ENCODE data around the gene ESYT2. TPM values are rescaled to one million over a fixed set of nuclear protein-coding genes. Genes with fewer than 3 reads are reported as not detected.

The ESYT2 gene
- total and polyA plus RNA-seq, 2 donors (not counting 1 experiment from before 2014, with no cell fraction given), result 66.0 to 93.0 TPM

GRCh38 chr7:158706710-158707590 is 122.4 kb downstream of the ESYT2 start:
- H3K9me3 ChIP-seq (ENCODE audit: control insufficient read depth, insufficient read depth, low read depth, low read length), result no peaks in the 10 kb centered on the region
- no peak overlapping the region for H2AFZ ChIP-seq (ENCODE audit: low read length)
- H3K27me3 ChIP-seq (ENCODE audit: control insufficient read depth, insufficient read depth, low read length), result no peaks in the 10 kb centered on the region
- TF ChIP-seq, protein P1, sequence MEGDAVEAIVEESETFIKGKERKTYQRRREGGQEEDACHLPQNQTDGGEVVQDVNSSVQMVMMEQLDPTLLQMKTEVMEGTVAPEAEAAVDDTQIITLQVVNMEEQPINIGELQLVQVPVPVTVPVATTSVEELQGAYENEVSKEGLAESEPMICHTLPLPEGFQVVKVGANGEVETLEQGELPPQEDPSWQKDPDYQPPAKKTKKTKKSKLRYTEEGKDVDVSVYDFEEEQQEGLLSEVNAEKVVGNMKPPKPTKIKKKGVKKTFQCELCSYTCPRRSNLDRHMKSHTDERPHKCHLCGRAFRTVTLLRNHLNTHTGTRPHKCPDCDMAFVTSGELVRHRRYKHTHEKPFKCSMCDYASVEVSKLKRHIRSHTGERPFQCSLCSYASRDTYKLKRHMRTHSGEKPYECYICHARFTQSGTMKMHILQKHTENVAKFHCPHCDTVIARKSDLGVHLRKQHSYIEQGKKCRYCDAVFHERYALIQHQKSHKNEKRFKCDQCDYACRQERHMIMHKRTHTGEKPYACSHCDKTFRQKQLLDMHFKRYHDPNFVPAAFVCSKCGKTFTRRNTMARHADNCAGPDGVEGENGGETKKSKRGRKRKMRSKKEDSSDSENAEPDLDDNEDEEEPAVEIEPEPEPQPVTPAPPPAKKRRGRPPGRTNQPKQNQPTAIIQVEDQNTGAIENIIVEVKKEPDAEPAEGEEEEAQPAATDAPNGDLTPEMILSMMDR (conservative IDR thresholded peaks at IDR 0.05 in 1 of 2, IDR thresholded peaks at IDR 0.05 in 1 of 2; ENCODE audit: low read depth in 1 of 2, low read length in 2 of 2), result no peak
- no peak for TF ChIP-seq EZH2 (IDR thresholded peaks at IDR 0.05; ENCODE audit: low read length, missing control alignments)
- H3K4me3 ChIP-seq (replicated peaks in 1 of 4; ENCODE audit: control extremely low read depth in 1 of 4, insufficient read depth in 1 of 4, low read depth in 3 of 4, low read length in 4 of 4), result no peak overlapping the region
- no peaks in the 10 kb centered on the region for H3K36me3 ChIP-seq (ENCODE audit: control insufficient read depth, insufficient read depth, low read length)
- H3K27ac ChIP-seq (ENCODE audit: insufficient read depth, low read length), result no peak overlapping the region
- H3K4me1 ChIP-seq (ENCODE audit: control insufficient read depth, extremely low read depth, insufficient read depth, low read length), result peaks cover 5% of the 10 kb centered on the region
- no peak overlapping the region for H3K9ac ChIP-seq (ENCODE audit: insufficient read depth, low read length)
- H3K4me2 ChIP-seq (ENCODE audit: extremely low read depth, insufficient read depth, low read length), result no peak overlapping the region
- H3K79me2 ChIP-seq (ENCODE audit: control insufficient read depth, insufficient read depth, low read length), result peaks cover 26% of the 10 kb centered on the region
- H4K20me1 ChIP-seq (ENCODE audit: control insufficient read depth, extremely low read depth, insufficient read depth, low read length), result no peaks in the 10 kb centered on the region
- DNase-seq (ENCODE audit: low read depth in 2 of 2), result no peak

- no peak for TF ChIP-seq EZH2 (IDR thresholded peaks at IDR 0.05; ENCODE audit: low read length, missing control alignments)
- TF ChIP-seq, protein P1 (conservative IDR thresholded peaks at IDR 0.05 in 1 of 2, IDR thresholded peaks at IDR 0.05 in 1 of 2; ENCODE audit: low read depth in 1 of 2, low read length in 2 of 2), result no peak
- no peaks in the 10 kb centered on the region for H3K27me3 ChIP-seq (ENCODE audit: control insufficient read depth, insufficient read depth, low read length)
- H3K9me3 ChIP-seq (ENCODE audit: control insufficient read depth, insufficient read depth, low read depth, low read length), result no peaks in the 10 kb centered on the region
- peaks cover 5% of the 10 kb centered on the region for H3K4me1 ChIP-seq (ENCODE audit: control insufficient read depth, extremely low read depth, insufficient read depth, low read length)
- no peak overlapping the region for H3K27ac ChIP-seq (ENCODE audit: insufficient read depth, low read length)
- no peak overlapping the region for H3K9ac ChIP-seq (ENCODE audit: insufficient read depth, low read length)
- H3K4me2 ChIP-seq (ENCODE audit: extremely low read depth, insufficient read depth, low read length), result no peak overlapping the region
- H2AFZ ChIP-seq (ENCODE audit: low read length), result no peak overlapping the region
- no peaks in the 10 kb centered on the region for H3K36me3 ChIP-seq (ENCODE audit: control insufficient read depth, insufficient read depth, low read length)
- no peaks in the 10 kb centered on the region for H4K20me1 ChIP-seq (ENCODE audit: control insufficient read depth, extremely low read depth, insufficient read depth, low read length)
- no peak overlapping the region for H3K4me3 ChIP-seq (replicated peaks in 1 of 4; ENCODE audit: control extremely low read depth in 1 of 4, insufficient read depth in 1 of 4, low read depth in 3 of 4, low read length in 4 of 4)
- no peak for DNase-seq (ENCODE audit: low read depth in 2 of 2)
- peaks cover 33% of the 10 kb centered on the region for H3K79me2 ChIP-seq (ENCODE audit: control insufficient read depth, insufficient read depth, low read length)
Observed at GRCh38 chr7:158706273-158706704, 123.0 kb downstream of the ESYT2 start.

DNA sequence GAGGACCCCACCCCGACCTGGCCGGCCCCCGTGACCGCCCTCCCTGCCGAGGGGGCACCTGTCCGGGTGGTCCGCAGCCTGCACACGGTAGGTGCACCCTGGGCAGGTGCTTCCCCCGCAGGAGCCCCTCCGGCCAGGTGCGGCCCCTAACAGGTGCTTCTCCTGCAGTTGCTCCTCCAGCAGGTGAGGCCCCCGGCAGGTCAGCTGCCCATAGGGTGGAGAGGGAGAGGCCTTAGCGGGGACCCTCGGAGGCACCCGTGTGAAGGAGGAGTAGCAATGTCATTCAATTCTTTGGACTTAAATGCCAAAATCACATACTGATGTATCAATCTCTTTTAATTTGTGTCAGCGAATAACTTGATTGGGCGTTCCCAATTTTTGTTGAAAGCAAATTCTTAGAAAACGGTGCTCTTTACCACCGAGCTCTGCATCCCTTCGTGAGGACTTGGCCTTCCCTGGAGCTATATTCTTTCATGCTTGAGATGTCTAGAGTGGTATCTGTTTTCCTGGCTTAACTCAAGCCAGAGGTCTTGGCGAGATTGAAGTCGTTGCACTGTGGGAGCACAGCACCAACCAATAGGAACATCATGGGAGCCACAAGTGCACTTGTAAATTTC is 124.0 kb downstream of the ESYT2 start:
- Histone ChIP-seq H3K4me3 (replicated peaks in 1 of 4; ENCODE audit: control extremely low read depth in 1 of 4, insufficient read depth in 1 of 4, low read depth in 3 of 4, low read length in 4 of 4) (peak overlapping the region; percentile 71 to 90 (median 81)), H3K79me2 (ENCODE audit: control insufficient read depth, insufficient read depth, low read length) (peaks cover 42% of the 10 kb centered on the region), H3K27ac (ENCODE audit: insufficient read depth, low read length) (peak overlapping the region; percentile 26), H2AFZ (ENCODE audit: low read length) (peak overlapping the region; percentile 15), H3K9me3 (ENCODE audit: control insufficient read depth, insufficient read depth, low read depth, low read length) (no peaks in the 10 kb centered on the region), H3K4me1 (ENCODE audit: control insufficient read depth, extremely low read depth, insufficient read depth, low read length) (peaks cover 5% of the 10 kb centered on the region), H3K9ac (ENCODE audit: insufficient read depth, low read length) (peak overlapping the region; percentile 51), H3K36me3 (ENCODE audit: control insufficient read depth, insufficient read depth, low read length) (no peaks in the 10 kb centered on the region), H4K20me1 (ENCODE audit: control insufficient read depth, extremely low read depth, insufficient read depth, low read length) (no peaks in the 10 kb centered on the region), H3K4me2 (ENCODE audit: extremely low read depth, insufficient read depth, low read length) (peak overlapping the region; percentile 49), H3K27me3 (ENCODE audit: control insufficient read depth, insufficient read depth, low read length) (no peaks in the 10 kb centered on the region)
- TF ChIP-seq EZH2 (IDR thresholded peaks at IDR 0.05; ENCODE audit: low read length, missing control alignments), result no peak
- TF ChIP-seq, protein P1 (conservative IDR thresholded peaks at IDR 0.05 in 1 of 2, IDR thresholded peaks at IDR 0.05 in 1 of 2; ENCODE audit: low read depth in 1 of 2, low read length in 2 of 2), result no peak
- no peak for DNase-seq (ENCODE audit: low read depth in 2 of 2)

All from fibroblast of lung (primary cell).